ENCODE data around the gene KDF1.
"Not testable (repeated sequence)": the region's sequence is repeated elsewhere in the genome, so short reads cannot be mapped to it uniquely, and the experiment has no call there.

Gene KDF1

GRCh38 chr1:26991310-26992116 is 31.2 kb upstream of the KDF1 start:
- H3K27ac ChIP-seq (ENCODE audit: low read depth, low read length, poor library complexity, severe bottlenecking) = no peak overlapping the region
- H3K9ac ChIP-seq (ENCODE audit: low read length) = no peak overlapping the region
- H3K4me1 ChIP-seq (ENCODE audit: insufficient read depth, low read length, severe bottlenecking) = peaks cover 10% of the 10 kb centered on the region
- no peak overlapping the region; the same call in 1 of the 2 replicates for H3K4me2 ChIP-seq (ENCODE audit: low read length)
- H3K9me2 ChIP-seq (ENCODE audit: low read depth, low read length) = no peaks in the 10 kb centered on the region
- H4K20me1 ChIP-seq (ENCODE audit: insufficient read depth, low read length) = no peaks in the 10 kb centered on the region
- no peaks in the 10 kb centered on the region for H3K79me2 ChIP-seq (ENCODE audit: insufficient read depth, low read length)
- H3F3A ChIP-seq (ENCODE audit: insufficient read depth, low read length) = no peaks in the 10 kb centered on the region
- no peak overlapping the region for H3K4me3 ChIP-seq (ENCODE audit: low read depth, low read length, poor library complexity, severe bottlenecking)
- H3K27me3 ChIP-seq (ENCODE audit: insufficient read depth, low read length) = peaks cover 9% of the 10 kb centered on the region
- no peak overlapping the region for H2AFZ ChIP-seq (ENCODE audit: low read length)
- no peak for TF ChIP-seq CTCF (IDR thresholded peaks at IDR 0.05; ENCODE audit: low read length)
- no peak for TF ChIP-seq EZH2 (IDR thresholded peaks at IDR 0.05; ENCODE audit: borderline replicate concordance, low read length)
- H3K9me3 ChIP-seq (ENCODE audit: low read length) = no peaks in the 10 kb centered on the region
- no peaks in the 10 kb centered on the region for H3K36me3 ChIP-seq (ENCODE audit: insufficient read depth, low read length)

- not testable (repeated sequence) for H3K27me3 ChIP-seq (ENCODE audit: insufficient read depth, low read length); H3K9ac ChIP-seq (ENCODE audit: low read length); H3K9me2 ChIP-seq (ENCODE audit: low read depth, low read length); H3K4me1 ChIP-seq (ENCODE audit: insufficient read depth, low read length, severe bottlenecking); H3K9me3 ChIP-seq (ENCODE audit: low read length); H3K27ac ChIP-seq (ENCODE audit: low read depth, low read length, poor library complexity, severe bottlenecking); H2AFZ ChIP-seq (ENCODE audit: low read length); H3F3A ChIP-seq (ENCODE audit: insufficient read depth, low read length); H3K36me3 ChIP-seq (ENCODE audit: insufficient read depth, low read length); H3K4me2 ChIP-seq (ENCODE audit: low read length); H4K20me1 ChIP-seq (ENCODE audit: insufficient read depth, low read length); H3K4me3 ChIP-seq (ENCODE audit: low read depth, low read length, poor library complexity, severe bottlenecking); H3K79me2 ChIP-seq (ENCODE audit: insufficient read depth, low read length)
Measured at GRCh38 chr1:26989403-26990109, 29.3 kb upstream of the KDF1 start.

DNA sequence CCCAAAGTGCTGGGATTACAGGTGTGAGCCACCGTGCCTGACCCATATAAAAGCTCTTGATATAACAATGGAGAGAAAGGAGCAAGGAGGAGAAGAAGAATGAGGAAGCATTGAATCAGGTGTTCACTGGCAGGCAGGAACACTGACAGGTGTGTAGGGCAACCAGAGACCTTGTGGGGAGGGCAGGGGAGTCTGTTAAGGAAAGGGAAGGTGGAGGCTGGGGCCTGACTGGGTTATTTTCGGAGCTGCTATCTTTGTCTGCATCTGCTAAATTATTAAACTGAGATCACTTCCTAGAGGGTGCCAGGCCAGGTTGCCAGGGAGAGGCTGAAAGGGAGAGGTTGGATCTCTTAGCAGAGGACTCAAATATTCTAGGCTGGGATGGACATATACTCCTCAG is 26.4 kb upstream of the KDF1 start:
- peaks cover 6% of the 10 kb centered on the region for H3K27me3 ChIP-seq (ENCODE audit: insufficient read depth, low read length)
- H3K79me2 ChIP-seq (ENCODE audit: insufficient read depth, low read length) = no peaks in the 10 kb centered on the region
- H3K9ac ChIP-seq (ENCODE audit: low read length) = no peak overlapping the region
- H4K20me1 ChIP-seq (ENCODE audit: insufficient read depth, low read length) = no peaks in the 10 kb centered on the region
- H3K4me1 ChIP-seq (ENCODE audit: insufficient read depth, low read length, severe bottlenecking) = no peaks in the 10 kb centered on the region
- no peak overlapping the region for H3K4me2 ChIP-seq (ENCODE audit: low read length)
- H3K27ac ChIP-seq (ENCODE audit: low read depth, low read length, poor library complexity, severe bottlenecking) = no peak overlapping the region
- no peak overlapping the region for H3K4me3 ChIP-seq (ENCODE audit: low read depth, low read length, poor library complexity, severe bottlenecking)
- no peaks in the 10 kb centered on the region for H3F3A ChIP-seq (ENCODE audit: insufficient read depth, low read length)
- no peaks in the 10 kb centered on the region for H3K36me3 ChIP-seq (ENCODE audit: insufficient read depth, low read length)
- TF ChIP-seq EZH2 (IDR thresholded peaks at IDR 0.05; ENCODE audit: borderline replicate concordance, low read length) = no peak
- no peak for TF ChIP-seq CTCF (IDR thresholded peaks at IDR 0.05; ENCODE audit: low read length)
- no peaks in the 10 kb centered on the region for H3K9me3 ChIP-seq (ENCODE audit: low read length)
- no peaks in the 10 kb centered on the region for H3K9me2 ChIP-seq (ENCODE audit: low read depth, low read length)
- H2AFZ ChIP-seq (ENCODE audit: low read length) = no peak overlapping the region
